ENCODE data around the gene SKP2.
"Not testable (repeated sequence)": the region's sequence is repeated elsewhere in the genome, so short reads cannot be mapped to it uniquely, and the experiment has no call there.

Gene SKP2

DNA sequence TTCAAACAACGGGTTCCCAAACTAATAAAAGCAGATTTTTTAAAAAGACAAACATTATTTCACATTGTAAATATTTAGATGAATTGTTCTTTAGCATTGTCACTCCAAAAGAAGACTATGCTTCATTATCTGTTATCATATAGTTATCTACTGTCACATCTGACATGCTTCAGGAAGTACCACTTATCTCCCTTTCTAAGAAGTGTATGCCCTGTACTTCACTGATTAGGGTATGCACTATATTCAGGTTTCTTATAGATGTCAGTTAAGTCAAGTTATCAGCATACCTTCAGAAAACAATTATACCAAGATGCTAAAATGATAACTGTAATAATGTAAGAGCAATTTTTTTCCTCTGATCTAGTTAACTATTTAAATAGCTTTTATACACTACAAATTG, 40.7 kb upstream of the SKP2 start:
- H2AFZ ChIP-seq (ENCODE audit: low read length) = no peak overlapping the region
- H3K27ac ChIP-seq (ENCODE audit: low read depth, low read length, poor library complexity, severe bottlenecking) = no peak overlapping the region
- H3K9me2 ChIP-seq (ENCODE audit: low read depth, low read length) = no peaks in the 10 kb centered on the region
- H4K20me1 ChIP-seq (ENCODE audit: insufficient read depth, low read length) = no peaks in the 10 kb centered on the region
- H3K9me3 ChIP-seq (ENCODE audit: low read length) = no peaks in the 10 kb centered on the region
- no peaks in the 10 kb centered on the region for H3K79me2 ChIP-seq (ENCODE audit: insufficient read depth, low read length)
- H3K4me2 ChIP-seq (ENCODE audit: low read length) = no peak overlapping the region
- H3F3A ChIP-seq (ENCODE audit: insufficient read depth, low read length) = no peaks in the 10 kb centered on the region; the same call in 1 of the 2 replicates
- peaks cover 58% of the 10 kb centered on the region for H3K36me3 ChIP-seq (ENCODE audit: insufficient read depth, low read length)
- no peak overlapping the region for H3K4me3 ChIP-seq (ENCODE audit: low read depth, low read length, poor library complexity, severe bottlenecking)
- TF ChIP-seq EZH2 (IDR thresholded peaks at IDR 0.05; ENCODE audit: borderline replicate concordance, low read length) = no peak
- TF ChIP-seq, protein P1, sequence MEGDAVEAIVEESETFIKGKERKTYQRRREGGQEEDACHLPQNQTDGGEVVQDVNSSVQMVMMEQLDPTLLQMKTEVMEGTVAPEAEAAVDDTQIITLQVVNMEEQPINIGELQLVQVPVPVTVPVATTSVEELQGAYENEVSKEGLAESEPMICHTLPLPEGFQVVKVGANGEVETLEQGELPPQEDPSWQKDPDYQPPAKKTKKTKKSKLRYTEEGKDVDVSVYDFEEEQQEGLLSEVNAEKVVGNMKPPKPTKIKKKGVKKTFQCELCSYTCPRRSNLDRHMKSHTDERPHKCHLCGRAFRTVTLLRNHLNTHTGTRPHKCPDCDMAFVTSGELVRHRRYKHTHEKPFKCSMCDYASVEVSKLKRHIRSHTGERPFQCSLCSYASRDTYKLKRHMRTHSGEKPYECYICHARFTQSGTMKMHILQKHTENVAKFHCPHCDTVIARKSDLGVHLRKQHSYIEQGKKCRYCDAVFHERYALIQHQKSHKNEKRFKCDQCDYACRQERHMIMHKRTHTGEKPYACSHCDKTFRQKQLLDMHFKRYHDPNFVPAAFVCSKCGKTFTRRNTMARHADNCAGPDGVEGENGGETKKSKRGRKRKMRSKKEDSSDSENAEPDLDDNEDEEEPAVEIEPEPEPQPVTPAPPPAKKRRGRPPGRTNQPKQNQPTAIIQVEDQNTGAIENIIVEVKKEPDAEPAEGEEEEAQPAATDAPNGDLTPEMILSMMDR (IDR thresholded peaks at IDR 0.05; ENCODE audit: low read length) = no peak
- no peak overlapping the region for H3K9ac ChIP-seq (ENCODE audit: low read length)
- H3K27me3 ChIP-seq (ENCODE audit: insufficient read depth, low read length) = no peaks in the 10 kb centered on the region
- no peaks in the 10 kb centered on the region for H3K4me1 ChIP-seq (ENCODE audit: insufficient read depth, low read length, severe bottlenecking)

DNA sequence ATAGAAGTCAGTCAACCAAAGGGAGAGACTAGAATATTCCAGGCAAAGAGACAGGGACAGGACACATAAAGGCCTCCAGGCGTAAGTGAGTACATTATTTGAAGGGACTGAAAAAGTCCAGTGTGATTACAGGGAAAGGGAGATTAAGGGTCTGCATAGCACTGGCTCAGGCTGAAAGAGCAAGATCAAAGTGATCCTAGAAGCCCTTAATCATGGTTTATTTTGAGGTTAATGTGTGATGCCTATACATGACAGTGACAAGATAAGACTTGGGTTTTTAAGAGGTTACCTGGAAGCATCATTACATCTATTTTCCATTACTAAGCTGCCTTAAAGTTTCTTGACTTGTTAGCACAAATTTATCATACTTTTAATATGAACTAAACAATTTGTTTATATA, 26.0 kb upstream of the SKP2 start:
- no peaks in the 10 kb centered on the region for H4K20me1 ChIP-seq (ENCODE audit: insufficient read depth, low read length)

DNA sequence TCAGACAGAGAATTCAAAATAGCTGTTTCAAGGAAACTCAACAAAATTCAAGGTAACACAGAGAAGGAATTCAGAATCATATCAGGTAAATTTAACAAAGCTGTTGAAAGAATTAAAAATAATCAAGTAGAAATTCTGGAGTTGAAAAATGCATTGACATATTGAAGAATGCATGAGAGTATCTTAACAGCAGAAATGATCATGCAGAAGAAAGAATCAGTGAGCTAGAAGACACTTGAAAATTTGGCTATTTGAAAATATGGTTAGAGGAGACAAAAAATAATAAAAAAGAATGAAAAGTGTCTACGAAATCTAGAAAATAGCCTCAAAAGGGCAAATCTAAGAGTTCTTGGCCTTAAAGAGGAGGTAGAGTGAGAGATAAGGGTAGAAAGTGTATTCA, 23.1 kb upstream of the SKP2 start:
- H2AFZ ChIP-seq (ENCODE audit: low read length) = no peak overlapping the region
- H3K4me1 ChIP-seq (ENCODE audit: insufficient read depth, low read length, severe bottlenecking) = no peaks in the 10 kb centered on the region
- H3K4me2 ChIP-seq (ENCODE audit: low read length) = no peak overlapping the region
- peaks cover 52% of the 10 kb centered on the region for H3K36me3 ChIP-seq (ENCODE audit: insufficient read depth, low read length)
- no peaks in the 10 kb centered on the region; the same call in 1 of the 2 replicates for H3F3A ChIP-seq (ENCODE audit: insufficient read depth, low read length)
- H3K9ac ChIP-seq (ENCODE audit: low read length) = no peak overlapping the region
- H3K27me3 ChIP-seq (ENCODE audit: insufficient read depth, low read length) = no peaks in the 10 kb centered on the region
- H3K79me2 ChIP-seq (ENCODE audit: insufficient read depth, low read length) = no peaks in the 10 kb centered on the region
- H3K4me3 ChIP-seq (ENCODE audit: low read depth, low read length, poor library complexity, severe bottlenecking) = no peak overlapping the region
- H3K27ac ChIP-seq (ENCODE audit: low read depth, low read length, poor library complexity, severe bottlenecking) = no peak overlapping the region
- TF ChIP-seq, protein P1 (IDR thresholded peaks at IDR 0.05; ENCODE audit: low read length) = no peak
- TF ChIP-seq EZH2 (IDR thresholded peaks at IDR 0.05; ENCODE audit: borderline replicate concordance, low read length) = no peak
- H3K9me3 ChIP-seq (ENCODE audit: low read length) = peaks cover 12% of the 10 kb centered on the region
- no peaks in the 10 kb centered on the region for H4K20me1 ChIP-seq (ENCODE audit: insufficient read depth, low read length)
- H3K9me2 ChIP-seq (ENCODE audit: low read depth, low read length) = no peaks in the 10 kb centered on the region

More for the DNA sequence above, 26.0 kb upstream of the SKP2 start:
- H2AFZ ChIP-seq (ENCODE audit: low read length) = no peak overlapping the region
- H3K27ac ChIP-seq (ENCODE audit: low read depth, low read length, poor library complexity, severe bottlenecking) = no peak overlapping the region
- H3K4me2 ChIP-seq (ENCODE audit: low read length) = no peak overlapping the region
- peaks cover 12% of the 10 kb centered on the region for H3K9me3 ChIP-seq (ENCODE audit: low read length)
- H3K9me2 ChIP-seq (ENCODE audit: low read depth, low read length) = no peaks in the 10 kb centered on the region
- no peaks in the 10 kb centered on the region for H3K79me2 ChIP-seq (ENCODE audit: insufficient read depth, low read length)
- TF ChIP-seq, protein P1 (IDR thresholded peaks at IDR 0.05; ENCODE audit: low read length) = no peak
- no peak for TF ChIP-seq EZH2 (IDR thresholded peaks at IDR 0.05; ENCODE audit: borderline replicate concordance, low read length)
- H3K27me3 ChIP-seq (ENCODE audit: insufficient read depth, low read length) = no peaks in the 10 kb centered on the region
- H3K9ac ChIP-seq (ENCODE audit: low read length) = no peak overlapping the region
- peaks cover 51% of the 10 kb centered on the region for H3K36me3 ChIP-seq (ENCODE audit: insufficient read depth, low read length)
- H3K4me1 ChIP-seq (ENCODE audit: insufficient read depth, low read length, severe bottlenecking) = no peaks in the 10 kb centered on the region
- H3K4me3 ChIP-seq (ENCODE audit: low read depth, low read length, poor library complexity, severe bottlenecking) = no peak overlapping the region
- no peaks in the 10 kb centered on the region; the same call in 1 of the 2 replicates for H3F3A ChIP-seq (ENCODE audit: insufficient read depth, low read length)

DNA sequence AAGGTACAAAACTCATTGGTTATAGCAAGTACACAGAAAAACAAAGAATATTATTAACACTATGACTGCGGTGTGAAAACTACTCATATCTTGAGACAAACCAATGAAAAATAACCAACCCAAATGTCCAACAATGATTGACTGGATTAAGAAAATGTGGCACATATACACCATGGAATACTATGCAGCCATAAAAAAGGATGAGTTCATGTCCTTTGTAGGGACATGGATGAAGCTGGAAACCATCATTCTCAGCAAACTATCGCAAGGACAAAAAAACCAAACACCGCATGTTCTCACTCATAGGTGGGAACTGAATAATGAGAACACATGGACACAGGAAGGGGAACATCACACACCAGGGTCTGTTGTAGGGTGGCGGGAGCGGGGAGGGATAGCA, 22.2 kb upstream of the SKP2 start:
- H4K20me1 ChIP-seq (ENCODE audit: insufficient read depth, low read length); H2AFZ ChIP-seq (ENCODE audit: low read length); H3K4me2 ChIP-seq (ENCODE audit: low read length); H3K9me2 ChIP-seq (ENCODE audit: low read depth, low read length); H3K4me1 ChIP-seq (ENCODE audit: insufficient read depth, low read length, severe bottlenecking); H3K4me3 ChIP-seq (ENCODE audit: low read depth, low read length, poor library complexity, severe bottlenecking); H3K27me3 ChIP-seq (ENCODE audit: insufficient read depth, low read length); H3K27ac ChIP-seq (ENCODE audit: low read depth, low read length, poor library complexity, severe bottlenecking); H3F3A ChIP-seq (ENCODE audit: insufficient read depth, low read length); H3K9ac ChIP-seq (ENCODE audit: low read length); H3K79me2 ChIP-seq (ENCODE audit: insufficient read depth, low read length): not testable (repeated sequence)
- peaks cover 12% of the 10 kb centered on the region for H3K9me3 ChIP-seq (ENCODE audit: low read length)
- H3K36me3 ChIP-seq (ENCODE audit: insufficient read depth, low read length) = peaks cover 54% of the 10 kb centered on the region

DNA sequence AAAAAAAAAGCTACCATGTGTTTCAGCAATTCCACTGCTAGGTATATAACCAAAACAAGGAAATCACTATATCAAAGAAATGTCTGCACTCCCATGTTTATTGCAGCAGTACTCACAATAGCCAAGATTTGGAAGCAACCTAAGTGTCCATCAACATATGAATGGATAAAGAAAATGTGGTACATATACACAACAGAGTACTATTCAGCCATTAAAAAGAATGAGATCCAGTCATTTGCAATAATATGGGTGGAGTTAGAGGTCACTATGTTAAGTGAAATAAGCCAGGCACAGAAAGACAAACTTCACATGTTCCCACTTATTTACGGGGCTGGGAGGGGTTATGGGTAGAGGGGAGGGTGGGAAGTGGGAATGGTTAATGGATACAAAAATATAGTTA, 18.9 kb upstream of the SKP2 start:
- H3K4me2 ChIP-seq (ENCODE audit: low read length); H3K79me2 ChIP-seq (ENCODE audit: insufficient read depth, low read length); H4K20me1 ChIP-seq (ENCODE audit: insufficient read depth, low read length); H2AFZ ChIP-seq (ENCODE audit: low read length); H3K27ac ChIP-seq (ENCODE audit: low read depth, low read length, poor library complexity, severe bottlenecking); H3K9me2 ChIP-seq (ENCODE audit: low read depth, low read length); H3K9ac ChIP-seq (ENCODE audit: low read length); H3K4me1 ChIP-seq (ENCODE audit: insufficient read depth, low read length, severe bottlenecking); H3F3A ChIP-seq (ENCODE audit: insufficient read depth, low read length); H3K27me3 ChIP-seq (ENCODE audit: insufficient read depth, low read length); H3K4me3 ChIP-seq (ENCODE audit: low read depth, low read length, poor library complexity, severe bottlenecking): not testable (repeated sequence)
- H3K36me3 ChIP-seq (ENCODE audit: insufficient read depth, low read length) = peaks cover 62% of the 10 kb centered on the region
- peaks cover 12% of the 10 kb centered on the region for H3K9me3 ChIP-seq (ENCODE audit: low read length)

All from OCI-LY1 (cell line).